ENCODE measurements around the gene NGF.
"Not testable (repeated sequence)": the region's sequence is repeated elsewhere in the genome, so short reads cannot be mapped to it uniquely, and the experiment has no call there.

Gene NGF

GRCh38 chr1:115360505-115361129, 22.6 kb upstream of the NGF start:
- not testable (repeated sequence) for H3K9me3 ChIP-seq (ENCODE audit: control insufficient read depth, low read length); H3K27ac ChIP-seq (ENCODE audit: low read depth, low read length, severe bottlenecking); H3K4me1 ChIP-seq (ENCODE audit: control insufficient read depth, insufficient read depth, low read length, poor library complexity, severe bottlenecking); H3K4me3 ChIP-seq (ENCODE audit: extremely low read depth, insufficient read depth, low read length, poor library complexity, severe bottlenecking); H3K36me3 ChIP-seq (ENCODE audit: control insufficient read depth, insufficient read depth, low read length)
- WGBS, 2 experiments (ENCODE audit: insufficient coverage in 2 of 2): 93 to 94% methylated on average over 20 to 22 of the region's 26 CpGs

- not testable (repeated sequence) for H3K4me3 ChIP-seq (ENCODE audit: extremely low read depth, insufficient read depth, low read length, poor library complexity, severe bottlenecking); H3K36me3 ChIP-seq (ENCODE audit: control insufficient read depth, insufficient read depth, low read length); H3K27ac ChIP-seq (ENCODE audit: low read depth, low read length, severe bottlenecking); H3K9me3 ChIP-seq (ENCODE audit: control insufficient read depth, low read length); H3K4me1 ChIP-seq (ENCODE audit: control insufficient read depth, insufficient read depth, low read length, poor library complexity, severe bottlenecking)
- 88 to 97% methylated on average over 19 to 25 of the region's 31 CpGs for WGBS, 2 experiments (ENCODE audit: insufficient coverage in 2 of 2)
Observed at GRCh38 chr1:115359787-115360452, 21.9 kb upstream of the NGF start.

- peaks cover 6% of the 10 kb centered on the region for H3K4me1 ChIP-seq (ENCODE audit: control insufficient read depth, insufficient read depth, low read length, poor library complexity, severe bottlenecking)
- peaks cover 5% of the 10 kb centered on the region for H3K9me3 ChIP-seq (ENCODE audit: control insufficient read depth, low read length)
- no peak overlapping the region for H3K27ac ChIP-seq (ENCODE audit: low read depth, low read length, severe bottlenecking)
- WGBS, 2 experiments (ENCODE audit: insufficient coverage in 2 of 2): 60 to 75% methylated on average over 1 to 2 of the region's 2 CpGs
- no peak overlapping the region for H3K4me3 ChIP-seq (ENCODE audit: extremely low read depth, insufficient read depth, low read length, poor library complexity, severe bottlenecking)
- no peaks in the 10 kb centered on the region for H3K36me3 ChIP-seq (ENCODE audit: control insufficient read depth, insufficient read depth, low read length)
Observed at GRCh38 chr1:115356356-115356755, 18.3 kb upstream of the NGF start.

- Histone ChIP-seq H3K36me3 (ENCODE audit: control insufficient read depth, insufficient read depth, low read length) (no peaks in the 10 kb centered on the region), H3K4me3 (ENCODE audit: extremely low read depth, insufficient read depth, low read length, poor library complexity, severe bottlenecking) (no peak overlapping the region), H3K27ac (ENCODE audit: low read depth, low read length, severe bottlenecking) (no peak overlapping the region), H3K9me3 (ENCODE audit: control insufficient read depth, low read length) (no peaks in the 10 kb centered on the region), H3K4me1 (ENCODE audit: control insufficient read depth, insufficient read depth, low read length, poor library complexity, severe bottlenecking) (peaks cover 6% of the 10 kb centered on the region)
- 82 to 92% methylated on average over 2 of the region's 2 CpGs for WGBS, 2 experiments (ENCODE audit: insufficient coverage in 2 of 2)
Observed at GRCh38 chr1:115355069-115355468, 17.0 kb upstream of the NGF start.

GRCh38 chr1:115351143-115351542, 13.1 kb upstream of the NGF start:
- 61% methylated on average over 4 of the region's 5 CpGs; no CpG with 5 or more reads in 1 of the 2 experiments for WGBS, 2 experiments (ENCODE audit: insufficient coverage in 2 of 2)
- peaks cover 2% of the 10 kb centered on the region for H3K4me1 ChIP-seq (ENCODE audit: control insufficient read depth, insufficient read depth, low read length, poor library complexity, severe bottlenecking)
- no peak overlapping the region for H3K4me3 ChIP-seq (ENCODE audit: extremely low read depth, insufficient read depth, low read length, poor library complexity, severe bottlenecking)
- no peak overlapping the region for H3K27ac ChIP-seq (ENCODE audit: low read depth, low read length, severe bottlenecking)
- no peaks in the 10 kb centered on the region for H3K36me3 ChIP-seq (ENCODE audit: control insufficient read depth, insufficient read depth, low read length)
- H3K9me3 ChIP-seq (ENCODE audit: control insufficient read depth, low read length): no peaks in the 10 kb centered on the region

- Histone ChIP-seq H3K9me3 (ENCODE audit: control insufficient read depth, low read length) (no peaks in the 10 kb centered on the region), H3K27ac (ENCODE audit: low read depth, low read length, severe bottlenecking) (no peak overlapping the region), H3K4me3 (ENCODE audit: extremely low read depth, insufficient read depth, low read length, poor library complexity, severe bottlenecking) (no peak overlapping the region), H3K4me1 (ENCODE audit: control insufficient read depth, insufficient read depth, low read length, poor library complexity, severe bottlenecking) (no peaks in the 10 kb centered on the region), H3K36me3 (ENCODE audit: control insufficient read depth, insufficient read depth, low read length) (no peaks in the 10 kb centered on the region)
- WGBS, 2 experiments (ENCODE audit: insufficient coverage in 2 of 2): 83 to 100% methylated on average over 2 to 3 of the region's 4 CpGs
Observed at GRCh38 chr1:115348636-115349035, 10.6 kb upstream of the NGF start.

- no peaks in the 10 kb centered on the region for H3K9me3 ChIP-seq (ENCODE audit: control insufficient read depth, low read length)
- WGBS, 2 experiments (ENCODE audit: insufficient coverage in 2 of 2): 40 to 63% methylated on average over 1 of the region's 2 CpGs
Observed at GRCh38 chr1:115347282-115347681, 9.2 kb upstream of the NGF start.

GRCh38 chr1:115343200-115343737, 5.2 kb upstream of the NGF start:
- Histone ChIP-seq H3K4me3 (ENCODE audit: extremely low read depth, insufficient read depth, low read length, poor library complexity, severe bottlenecking) (no peak overlapping the region), H3K27ac (ENCODE audit: low read depth, low read length, severe bottlenecking) (no peak overlapping the region), H3K9me3 (ENCODE audit: control insufficient read depth, low read length) (no peaks in the 10 kb centered on the region), H3K36me3 (ENCODE audit: control insufficient read depth, insufficient read depth, low read length) (no peaks in the 10 kb centered on the region), H3K4me1 (ENCODE audit: control insufficient read depth, insufficient read depth, low read length, poor library complexity, severe bottlenecking) (peaks cover 4% of the 10 kb centered on the region)
- 74 to 85% methylated on average over 2 of the region's 2 CpGs for WGBS, 2 experiments (ENCODE audit: insufficient coverage in 2 of 2)

More at GRCh38 chr1:115347282-115347681, 9.2 kb upstream of the NGF start:
- Histone ChIP-seq H3K36me3 (ENCODE audit: control insufficient read depth, insufficient read depth, low read length) (no peaks in the 10 kb centered on the region), H3K4me1 (ENCODE audit: control insufficient read depth, insufficient read depth, low read length, poor library complexity, severe bottlenecking) (no peaks in the 10 kb centered on the region), H3K4me3 (ENCODE audit: extremely low read depth, insufficient read depth, low read length, poor library complexity, severe bottlenecking) (no peak overlapping the region), H3K27ac (ENCODE audit: low read depth, low read length, severe bottlenecking) (no peak overlapping the region)

- no peak overlapping the region for H3K4me3 ChIP-seq (ENCODE audit: extremely low read depth, insufficient read depth, low read length, poor library complexity, severe bottlenecking)
- no peaks in the 10 kb centered on the region for H3K36me3 ChIP-seq (ENCODE audit: control insufficient read depth, insufficient read depth, low read length)
- WGBS, 2 experiments (ENCODE audit: insufficient coverage in 2 of 2): 67 to 83% methylated on average over 2 of the region's 2 CpGs
- H3K9me3 ChIP-seq (ENCODE audit: control insufficient read depth, low read length): no peaks in the 10 kb centered on the region
- H3K27ac ChIP-seq (ENCODE audit: low read depth, low read length, severe bottlenecking): no peak overlapping the region
- H3K4me1 ChIP-seq (ENCODE audit: control insufficient read depth, insufficient read depth, low read length, poor library complexity, severe bottlenecking): peaks cover 4% of the 10 kb centered on the region
Observed at GRCh38 chr1:115341948-115342347, 3.9 kb upstream of the NGF start.

- Histone ChIP-seq H3K36me3 (ENCODE audit: control insufficient read depth, insufficient read depth, low read length) (no peaks in the 10 kb centered on the region), H3K4me1 (ENCODE audit: control insufficient read depth, insufficient read depth, low read length, poor library complexity, severe bottlenecking) (peaks cover 9% of the 10 kb centered on the region), H3K4me3 (ENCODE audit: extremely low read depth, insufficient read depth, low read length, poor library complexity, severe bottlenecking) (no peak overlapping the region), H3K9me3 (ENCODE audit: control insufficient read depth, low read length) (no peaks in the 10 kb centered on the region), H3K27ac (ENCODE audit: low read depth, low read length, severe bottlenecking) (no peak overlapping the region)
- 100% methylated on average over 1 of the region's 3 CpGs for WGBS, 2 experiments (ENCODE audit: insufficient coverage in 2 of 2)
Observed at GRCh38 chr1:115340879-115341278, 2.8 kb upstream of the NGF start.

- Histone ChIP-seq H3K4me1 (ENCODE audit: control insufficient read depth, insufficient read depth, low read length, poor library complexity, severe bottlenecking) (peaks cover 9% of the 10 kb centered on the region), H3K27ac (ENCODE audit: low read depth, low read length, severe bottlenecking) (no peak overlapping the region), H3K4me3 (ENCODE audit: extremely low read depth, insufficient read depth, low read length, poor library complexity, severe bottlenecking) (peak overlapping the region; percentile 61), H3K36me3 (ENCODE audit: control insufficient read depth, insufficient read depth, low read length) (peaks cover 4% of the 10 kb centered on the region), H3K9me3 (ENCODE audit: control insufficient read depth, low read length) (no peaks in the 10 kb centered on the region)
- 4 to 5% methylated on average over 22 to 23 of the region's 25 CpGs for WGBS, 2 experiments (ENCODE audit: insufficient coverage in 2 of 2)
Observed at GRCh38 chr1:115338457-115338820, 390 bp upstream of the NGF start.
